Vagina (tissue), 2 donors: ENCODE results near the gene GPR137B.

Experiments used
- POLR2A ChIP-seq, 2 donors: fragments of 450-650 bp; IDR thresholded peaks; one replicate each; pipeline ENCODE4 v1.6.1; 2017; ENCODE audit warnings: antibody characterized with exemption in 2 of 2, mild to moderate bottlenecking in 2 of 2, moderate library complexity in 2 of 2
- POLR2AphosphoS5 ChIP-seq, 2 donors: sonication (generic); formaldehyde crosslinking; IDR thresholded peaks; one replicate each; pipeline ENCODE4 v1.9.0; 2017; ENCODE audit warnings: antibody characterized with exemption in 2 of 2, mild to moderate bottlenecking in 2 of 2, low read depth in 1 of 2; ENCODE audit not compliant: insufficient read depth in 1 of 2
- TF ChIP-seq, protein P1 (sequence below), 3 experiments: fragments of 450-650 bp in 2 of 3; fragments of 200-600 bp in 1 of 3; sonication (generic) in 1 of 3; IDR thresholded peaks; one replicate each; pipeline ENCODE4 v1.5.1; 2017 to 2019; ENCODE audit warnings: antibody characterized with exemption in 3 of 3, mild to moderate bottlenecking in 2 of 3, moderate library complexity in 2 of 3

DNA sequence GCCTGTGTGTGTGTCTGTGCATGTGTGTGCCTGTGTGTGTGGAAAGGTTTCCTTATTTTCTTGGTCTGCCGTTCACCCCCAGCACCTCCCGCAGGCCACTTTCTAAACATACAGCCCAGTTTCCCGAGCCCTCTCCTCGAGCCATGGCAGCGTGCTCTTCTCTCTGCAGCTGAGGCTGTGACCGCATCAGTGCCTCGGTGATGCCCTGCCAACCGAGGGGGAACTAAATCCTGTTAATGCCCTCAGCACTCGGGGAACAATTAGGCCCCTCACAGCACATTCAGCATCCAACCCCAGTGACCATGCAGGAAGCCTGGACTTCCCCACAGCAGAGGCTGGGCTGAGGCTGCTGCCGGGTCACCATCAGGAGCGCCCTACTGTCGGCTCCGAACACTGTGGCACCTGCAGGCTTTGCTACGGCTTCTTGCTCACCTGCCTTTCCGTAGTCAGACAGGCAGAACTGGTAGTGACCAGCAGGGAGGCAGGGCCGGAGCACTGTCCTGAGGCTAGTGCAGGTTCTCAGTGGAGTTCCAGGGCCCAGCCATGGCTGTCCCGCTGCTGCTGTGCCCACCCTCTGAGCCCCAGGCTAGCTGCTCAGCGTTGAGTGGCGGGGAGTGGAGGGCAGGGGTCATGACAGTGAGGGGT lies 8.1 kb downstream of the GPR137B start:
- TF ChIP-seq, protein P1, sequence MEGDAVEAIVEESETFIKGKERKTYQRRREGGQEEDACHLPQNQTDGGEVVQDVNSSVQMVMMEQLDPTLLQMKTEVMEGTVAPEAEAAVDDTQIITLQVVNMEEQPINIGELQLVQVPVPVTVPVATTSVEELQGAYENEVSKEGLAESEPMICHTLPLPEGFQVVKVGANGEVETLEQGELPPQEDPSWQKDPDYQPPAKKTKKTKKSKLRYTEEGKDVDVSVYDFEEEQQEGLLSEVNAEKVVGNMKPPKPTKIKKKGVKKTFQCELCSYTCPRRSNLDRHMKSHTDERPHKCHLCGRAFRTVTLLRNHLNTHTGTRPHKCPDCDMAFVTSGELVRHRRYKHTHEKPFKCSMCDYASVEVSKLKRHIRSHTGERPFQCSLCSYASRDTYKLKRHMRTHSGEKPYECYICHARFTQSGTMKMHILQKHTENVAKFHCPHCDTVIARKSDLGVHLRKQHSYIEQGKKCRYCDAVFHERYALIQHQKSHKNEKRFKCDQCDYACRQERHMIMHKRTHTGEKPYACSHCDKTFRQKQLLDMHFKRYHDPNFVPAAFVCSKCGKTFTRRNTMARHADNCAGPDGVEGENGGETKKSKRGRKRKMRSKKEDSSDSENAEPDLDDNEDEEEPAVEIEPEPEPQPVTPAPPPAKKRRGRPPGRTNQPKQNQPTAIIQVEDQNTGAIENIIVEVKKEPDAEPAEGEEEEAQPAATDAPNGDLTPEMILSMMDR (IDR thresholded peaks at IDR 0.05) = no peak
- TF ChIP-seq POLR2AphosphoS5 (IDR thresholded peaks at IDR 0.05; ENCODE audit: insufficient read depth in 1 of 2, low read depth in 1 of 2) (no peak), POLR2A (IDR thresholded peaks at IDR 0.05) (no peak)
